Thoracic aorta (tissue), 2 donors: Measurements from ENCODE around the gene COG7. TPM values are rescaled to one million over a fixed set of nuclear protein-coding genes. Genes with fewer than 3 reads are reported as not detected.

Source experiments
- ATAC-seq: fragments of 150-250 bp; one replicate; pipeline ENCODE4 v1.8.0; 2017; ENCODE audit warnings: low read depth; ENCODE audit not compliant: insufficient number of reproducible peaks, low FRiP score
- DNase-seq: peaks from one replicate; pipeline ENCODE4 v3.0.0-alpha.2; 2020; ENCODE audit warnings: low spot score
- H3K27ac ChIP-seq, 2 donors: fragments of 200-600 bp; sonication (generic); 1 replicate in 1 of 2; 2 replicates in 1 of 2; pipeline ENCODE4 v1.5.1; 2016; ENCODE audit warnings: mild to moderate bottlenecking in 2 of 2, moderate library complexity in 2 of 2
- H3K27me3 ChIP-seq: fragments of 200-600 bp; sonication (generic); replicated peaks from 2 replicates; pipeline ENCODE4 v1.6.0; 2016; ENCODE audit warnings: mild to moderate bottlenecking; ENCODE audit not compliant: insufficient read depth
- H3K36me3 ChIP-seq: fragments of 200-600 bp; sonication (generic); one replicate; pipeline ENCODE4 v1.5.1; 2016
- H3K4me1 ChIP-seq, 2 donors: fragments of 200-600 bp; sonication (generic); 1 replicate in 1 of 2; 2 replicates in 1 of 2; pipeline versions ENCODE4 v1.5.1 to v1.6.0; 2016; ENCODE audit warnings: low read depth in 2 of 2, mild to moderate bottlenecking in 1 of 2; ENCODE audit not compliant: control insufficient read depth in 1 of 2
- H3K4me3 ChIP-seq: fragments of 200-600 bp; sonication (generic); 2 replicates; pipeline ENCODE4 v1.5.1; 2016; ENCODE audit warnings: mild to moderate bottlenecking
- H3K9me3 ChIP-seq: fragments of 200-600 bp; sonication (generic); 2 replicates; pipeline ENCODE4 v1.5.1; 2016
- CTCF ChIP-seq: fragments of 200-600 bp; sonication (generic); IDR thresholded peaks from one replicate; pipeline ENCODE4 v1.5.1; 2019; ENCODE audit warnings: antibody characterized with exemption
- total RNA-seq, 2 donors: library from RNA; depleted of rRNA; stranded (reverse); fragments of >200 nt; gene quantifications; one replicate each; pipeline versions ENCODE4 v1.1.0 to v1.2.3, GENCODE V29; 2016

COG7 gene
- total RNA-seq, 2 donors from 2014 or later: 27.8 to 37.6 TPM

- ATAC-seq (no peak), DNase-seq (no peak)
- no peak overlapping the region for H3K27ac ChIP-seq
- no peaks in the 10 kb centered on the region for H3K4me1 ChIP-seq
- H3K9me3 ChIP-seq: no peaks in the 10 kb centered on the region
- H3K27me3 ChIP-seq: no peaks in the 10 kb centered on the region
- H3K4me3 ChIP-seq: no peak overlapping the region
- no peak for TF ChIP-seq CTCF
- no peaks in the 10 kb centered on the region for H3K36me3 ChIP-seq
Observed at GRCh38 chr16:23359092-23359760, 93.8 kb downstream of the COG7 start.

- H3K27ac ChIP-seq: no peak overlapping the region
- no peak for ATAC-seq
- no peaks in the 10 kb centered on the region for H3K36me3 ChIP-seq
- H3K4me1 ChIP-seq: no peaks in the 10 kb centered on the region
- no peak for DNase-seq
- no peak overlapping the region for H3K4me3 ChIP-seq
- no peaks in the 10 kb centered on the region for H3K9me3 ChIP-seq
- TF ChIP-seq CTCF: no peak
- H3K27me3 ChIP-seq: no peaks in the 10 kb centered on the region
Observed at GRCh38 chr16:23357761-23358290, 95.2 kb downstream of the COG7 start.

GRCh38 chr16:23356941-23357340 is 96.0 kb downstream of the COG7 start:
- Histone ChIP-seq H3K27ac (no peak overlapping the region), H3K36me3 (no peaks in the 10 kb centered on the region), H3K9me3 (no peaks in the 10 kb centered on the region), H3K4me3 (no peak overlapping the region), H3K27me3 (no peaks in the 10 kb centered on the region), H3K4me1 (no peaks in the 10 kb centered on the region)
- DNase-seq (no peak), ATAC-seq (no peak)
- TF ChIP-seq CTCF: no peak

GRCh38 chr16:23355106-23355670 is 97.8 kb downstream of the COG7 start:
- no peaks in the 10 kb centered on the region for H3K36me3 ChIP-seq
- no peaks in the 10 kb centered on the region for H3K27me3 ChIP-seq
- no peaks in the 10 kb centered on the region for H3K4me1 ChIP-seq
- DNase-seq (no peak), ATAC-seq (no peak)
- no peak overlapping the region for H3K4me3 ChIP-seq
- no peak overlapping the region for H3K27ac ChIP-seq
- H3K9me3 ChIP-seq: no peaks in the 10 kb centered on the region
- no peak for TF ChIP-seq CTCF

- no peak overlapping the region for H3K27ac ChIP-seq
- H3K4me1 ChIP-seq: no peaks in the 10 kb centered on the region
- H3K36me3 ChIP-seq: no peaks in the 10 kb centered on the region
- no peaks in the 10 kb centered on the region for H3K9me3 ChIP-seq
- no peak for TF ChIP-seq CTCF
- no peak for ATAC-seq
- no peak for DNase-seq
- no peaks in the 10 kb centered on the region for H3K27me3 ChIP-seq
- H3K4me3 ChIP-seq: no peak overlapping the region
Observed at GRCh38 chr16:23354246-23354645, 98.7 kb downstream of the COG7 start.
